OCI-LY3 (cell line): ENCODE results near the gene RPE65.

ENCODE experiments used
- H2AFZ ChIP-seq: fragments of 200-600, 300-600 bp; shearing (Covaris generic); 2 replicates; pipeline ENCODE4 v1.6.0; 2014; ENCODE audit warnings: antibody characterized with exemption, low read depth, low read length
- H3K27ac ChIP-seq: fragments of 200-600, 300-600 bp; sonication (generic); 2 replicates; pipeline ENCODE4 v1.5.1; 2014; ENCODE audit warnings: mild to moderate bottlenecking, low read length, moderate library complexity, mixed read lengths
- H3K27me3 ChIP-seq: fragments of 200-600, 300-600 bp; sonication (generic); 2 replicates; pipeline ENCODE4 v1.6.1; 2014; ENCODE audit warnings: low read depth, low read length, mixed read lengths
- H3K36me3 ChIP-seq: fragments of 200-600, 300-600 bp; sonication (generic); replicated peaks from 2 replicates; pipeline ENCODE3; 2014; ENCODE audit warnings: low read depth, low read length, mixed read lengths
- H3K4me1 ChIP-seq: fragments of 300-600, 200-600 bp; sonication (generic); 2 replicates; pipeline ENCODE4 v1.6.1; 2014; ENCODE audit warnings: low read length, mixed read lengths
- H3K4me2 ChIP-seq: fragments of 200-600, 300-600 bp; sonication (generic); 2 replicates; pipeline ENCODE4 v1.6.1; 2014; ENCODE audit warnings: low read length, mixed read lengths
- H3K4me3 ChIP-seq: fragments of 300-600, 200-600 bp; sonication (generic); 2 replicates; pipeline ENCODE4 v1.5.1; 2014; ENCODE audit warnings: antibody characterized with exemption, mild to moderate bottlenecking, low read length, moderate library complexity
- H3K79me2 ChIP-seq: fragments of 300-600, 200-600 bp; shearing (Covaris generic); 2 replicates; pipeline ENCODE4 v1.6.1; 2014; ENCODE audit warnings: mild to moderate bottlenecking, low read length, mixed read lengths
- H3K9ac ChIP-seq: fragments of 300-600, 200-600 bp; shearing (Covaris generic); 2 replicates; pipeline ENCODE4 v1.6.0; 2014; ENCODE audit warnings: mild to moderate bottlenecking, low read length, moderate library complexity
- H3K9me3 ChIP-seq: fragments of 200-600, 300-600 bp; shearing (Covaris generic); 2 replicates; pipeline ENCODE4 v1.6.1; 2014; ENCODE audit warnings: low read length, mixed read lengths; ENCODE audit not compliant: insufficient read depth
- H4K20me1 ChIP-seq: fragments of 200-600, 300-600 bp; sonication (generic); 2 replicates; pipeline ENCODE4 v1.6.1; 2016; ENCODE audit warnings: low read length, mixed read lengths; ENCODE audit not compliant: insufficient read depth
- CTCF ChIP-seq: fragments of 200-600, 300-600 bp; sonication (generic); IDR thresholded peaks from 2 replicates; pipeline ENCODE4 v1.5.1; 2014; ENCODE audit warnings: antibody characterized with exemption, low read length, low read depth
- EZH2phosphoT487 ChIP-seq: fragments of 200-600 bp; shearing (Covaris generic); IDR thresholded peaks from 2 replicates; pipeline ENCODE4 v1.6.1; 2018; ENCODE audit warnings: antibody characterized with exemption, mixed run types, low read depth

Gene RPE65

GRCh38 chr1:68485431-68486022, 35.8 kb upstream of the RPE65 start:
- no peak overlapping the region for H3K9ac ChIP-seq
- TF ChIP-seq CTCF: no peak
- TF ChIP-seq EZH2phosphoT487: no peak
- no peaks in the 10 kb centered on the region for H3K9me3 ChIP-seq
- H3K27ac ChIP-seq: no peak overlapping the region
- no peak overlapping the region for H3K4me2 ChIP-seq
- H2AFZ ChIP-seq: no peak overlapping the region
- H3K36me3 ChIP-seq: peaks cover 15% of the 10 kb centered on the region
- no peaks in the 10 kb centered on the region for H4K20me1 ChIP-seq
- peaks cover 6% of the 10 kb centered on the region for H3K79me2 ChIP-seq
- no peaks in the 10 kb centered on the region for H3K27me3 ChIP-seq
- H3K4me1 ChIP-seq: no peaks in the 10 kb centered on the region
- H3K4me3 ChIP-seq: no peak overlapping the region

GRCh38 chr1:68484618-68485017, 34.9 kb upstream of the RPE65 start:
- TF ChIP-seq EZH2phosphoT487 (no peak), CTCF (no peak)
- H3K4me1 ChIP-seq: no peaks in the 10 kb centered on the region
- H3K79me2 ChIP-seq: no peaks in the 10 kb centered on the region
- H3K4me3 ChIP-seq: no peak overlapping the region
- no peak overlapping the region for H2AFZ ChIP-seq
- H3K9ac ChIP-seq: no peak overlapping the region
- no peaks in the 10 kb centered on the region for H3K27me3 ChIP-seq
- H3K36me3 ChIP-seq: peaks cover 15% of the 10 kb centered on the region
- H4K20me1 ChIP-seq: no peaks in the 10 kb centered on the region
- H3K9me3 ChIP-seq: no peaks in the 10 kb centered on the region
- no peak overlapping the region for H3K4me2 ChIP-seq
- H3K27ac ChIP-seq: no peak overlapping the region

DNA sequence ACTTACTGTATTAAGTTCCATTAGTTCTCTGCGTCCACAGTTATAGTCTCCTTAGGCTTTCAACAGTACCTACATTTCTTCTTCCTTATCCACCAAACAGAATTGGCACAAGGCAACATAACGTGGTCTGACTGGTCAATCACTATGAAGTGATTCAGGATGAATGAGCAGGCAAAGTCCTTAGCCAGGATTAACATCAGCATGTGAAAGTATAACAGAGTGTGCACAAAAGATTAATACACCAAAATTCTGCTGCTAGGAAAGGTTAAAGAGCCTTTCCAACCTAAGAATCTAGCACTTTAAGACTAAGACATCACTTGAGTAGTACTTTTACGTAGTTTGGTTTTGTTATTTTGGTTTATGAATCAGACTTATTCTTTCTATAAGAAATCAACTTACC, 31.3 kb upstream of the RPE65 start:
- no peaks in the 10 kb centered on the region for H3K27me3 ChIP-seq
- no peaks in the 10 kb centered on the region for H3K9me3 ChIP-seq
- no peak overlapping the region for H3K27ac ChIP-seq
- no peak overlapping the region for H3K4me2 ChIP-seq
- TF ChIP-seq CTCF: no peak
- TF ChIP-seq EZH2phosphoT487: no peak
- peaks cover 21% of the 10 kb centered on the region for H3K36me3 ChIP-seq
- H3K9ac ChIP-seq: no peak overlapping the region
- no peaks in the 10 kb centered on the region for H3K79me2 ChIP-seq
- no peaks in the 10 kb centered on the region for H3K4me1 ChIP-seq
- H3K4me3 ChIP-seq: no peak overlapping the region
- no peaks in the 10 kb centered on the region for H4K20me1 ChIP-seq
- no peak overlapping the region for H2AFZ ChIP-seq

DNA sequence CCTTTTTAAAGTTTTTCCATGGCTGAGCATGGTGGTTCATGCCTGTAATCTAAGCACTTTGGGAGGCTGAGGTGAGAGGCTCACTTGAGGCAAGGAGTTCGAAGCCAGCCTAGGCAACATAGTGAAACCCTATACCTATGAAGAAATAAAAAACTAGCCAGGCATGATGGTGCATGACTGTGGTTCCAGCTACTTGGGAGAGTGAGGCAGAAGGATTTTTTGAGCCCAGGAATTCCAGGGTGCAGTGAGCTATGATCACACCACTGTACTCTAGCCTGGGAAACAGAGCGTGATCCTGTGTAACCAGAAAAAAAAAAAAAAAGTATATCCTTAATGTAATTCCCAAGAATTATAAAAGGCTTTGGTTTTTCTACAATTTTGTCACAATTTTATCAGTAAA, 29.7 kb upstream of the RPE65 start:
- Histone ChIP-seq H3K79me2 (no peaks in the 10 kb centered on the region), H3K27ac (no peak overlapping the region), H3K9me3 (no peaks in the 10 kb centered on the region), H3K9ac (no peak overlapping the region), H3K4me3 (no peak overlapping the region), H3K4me2 (no peak overlapping the region), H3K4me1 (no peaks in the 10 kb centered on the region), H3K36me3 (peaks cover 21% of the 10 kb centered on the region), H4K20me1 (no peaks in the 10 kb centered on the region), H3K27me3 (no peaks in the 10 kb centered on the region), H2AFZ (no peak overlapping the region)
- TF ChIP-seq EZH2phosphoT487 (no peak), CTCF (no peak)
